ENCODE results near the gene ZBTB20. TPM values are rescaled to one million over a fixed set of nuclear protein-coding genes. Genes with fewer than 3 reads are reported as not detected.

The ZBTB20 gene
- total RNA-seq, 4 donors from 2014 or later = 4.1 to 41.8 (median 11.6) TPM

DNA sequence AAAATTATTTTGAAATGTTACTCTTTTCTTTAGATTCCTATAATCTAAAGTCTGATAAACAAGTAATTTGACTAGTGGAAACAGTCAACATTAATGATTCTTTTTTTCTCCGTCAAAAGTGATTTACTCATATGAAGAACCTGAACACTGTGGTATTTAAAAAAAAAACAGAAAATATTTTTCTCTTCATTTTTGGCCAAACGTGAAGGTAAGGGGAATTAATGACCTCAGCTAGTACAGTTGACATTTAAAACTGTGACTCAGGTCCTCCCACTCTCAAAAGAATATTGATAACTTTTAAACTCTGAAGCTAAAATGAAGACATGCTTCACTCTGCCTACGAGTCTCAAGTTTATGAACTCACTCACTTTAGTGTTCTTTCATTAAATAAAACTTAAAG, 818.7 kb downstream of the ZBTB20 start:
- Histone ChIP-seq H3K36me3 (peaks cover 0 to 3% (median 0%) of the 10 kb centered on the region in 3 donors), H3K4me3 (no peak overlapping the region), H3K4me1 (no peaks in the 10 kb centered on the region), H3K27ac (no peak overlapping the region), H3K9me3 (no peaks in the 10 kb centered on the region), H3K27me3 (no peaks in the 10 kb centered on the region)
- intact Hi-C loops (cut with DNase I) = no loop called here
- WGBS, 2 donors = 62 to 72% methylated on average over 3 of the region's 3 CpGs
- no peak for DNase-seq
- no peak for TF ChIP-seq POLR2A (IDR thresholded peaks at IDR 0.05)
- TF ChIP-seq CTCF (IDR thresholded peaks at IDR 0.05) = no peak

DNA sequence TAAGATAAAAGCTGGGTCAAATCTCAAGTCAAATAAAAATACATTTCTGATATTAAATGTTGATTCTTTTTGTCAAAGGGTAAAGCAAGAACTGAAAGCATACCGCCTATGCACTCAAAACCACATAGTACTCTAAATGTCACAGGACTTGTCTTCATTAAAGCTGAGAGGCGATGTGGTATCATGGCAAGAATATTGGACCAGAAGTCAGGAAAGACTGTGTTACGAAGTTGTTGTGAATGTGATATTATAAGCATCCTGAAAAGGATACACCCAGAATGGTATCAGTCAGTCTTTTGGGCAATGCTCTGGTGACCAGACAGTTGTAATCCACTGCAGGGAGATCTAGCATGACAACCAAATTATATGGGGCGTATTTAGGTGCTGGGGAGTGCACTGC, 819.4 kb downstream of the ZBTB20 start:
- no peak for DNase-seq
- Histone ChIP-seq H3K36me3 (peaks cover 0 to 3% (median 0%) of the 10 kb centered on the region in 3 donors), H3K9me3 (no peaks in the 10 kb centered on the region), H3K4me1 (no peaks in the 10 kb centered on the region), H3K27me3 (no peaks in the 10 kb centered on the region), H3K4me3 (no peak overlapping the region), H3K27ac (no peak overlapping the region)
- intact Hi-C loops (cut with DNase I) = no loop called here
- 80 to 85% methylated on average over 4 of the region's 4 CpGs for WGBS, 2 donors
- TF ChIP-seq CTCF (IDR thresholded peaks at IDR 0.05) = no peak
- TF ChIP-seq POLR2A (IDR thresholded peaks at IDR 0.05) = no peak

GRCh38 chr3:114323546-114324254, 823.4 kb downstream of the ZBTB20 start:
- intact Hi-C loops (cut with DNase I) = no loop called here

DNA sequence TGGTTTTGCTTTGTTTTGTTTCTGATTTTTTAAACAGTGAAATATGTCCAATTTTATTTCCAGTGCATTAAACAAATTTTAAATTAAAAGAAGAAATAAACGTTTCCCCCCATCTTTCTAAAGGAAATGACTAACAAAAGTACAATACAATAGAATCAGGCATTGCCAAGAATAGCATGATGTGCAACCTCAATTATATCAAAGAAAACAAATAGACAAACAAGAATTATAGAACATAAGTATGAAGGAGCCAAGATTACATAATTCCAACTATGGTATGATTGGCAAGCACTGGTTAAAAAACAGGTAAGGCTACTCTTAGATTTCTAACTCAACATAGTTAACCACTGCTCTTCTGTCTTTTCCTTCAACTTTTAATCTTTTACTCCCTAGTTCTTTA, 826.8 kb downstream of the ZBTB20 start:
- no peaks in the 10 kb centered on the region for H3K27me3 ChIP-seq
- no peak for DNase-seq
- 25 to 29% methylated on average over 1 of the region's 1 CpG for WGBS, 2 donors
- H3K27ac ChIP-seq = no peak overlapping the region
- no peaks in the 10 kb centered on the region for H3K9me3 ChIP-seq
- no peaks in the 10 kb centered on the region for H3K36me3 ChIP-seq
- TF ChIP-seq POLR2A (IDR thresholded peaks at IDR 0.05) = no peak
- TF ChIP-seq CTCF (IDR thresholded peaks at IDR 0.05) = no peak
- peaks cover 0 to 9% (median 0%) of the 10 kb centered on the region in 3 donors for H3K4me1 ChIP-seq
- intact Hi-C loops (cut with DNase I) = no loop called here
- no peak overlapping the region for H3K4me3 ChIP-seq

More at GRCh38 chr3:114323546-114324254, 823.4 kb downstream of the ZBTB20 start:
- H3K36me3 ChIP-seq = no peaks in the 10 kb centered on the region
- no peak overlapping the region for H3K27ac ChIP-seq
- no peak for DNase-seq
- TF ChIP-seq CTCF (IDR thresholded peaks at IDR 0.05) (no peak), POLR2A (IDR thresholded peaks at IDR 0.05) (no peak)
- H3K27me3 ChIP-seq = no peaks in the 10 kb centered on the region
- H3K4me3 ChIP-seq = no peak overlapping the region
- H3K4me1 ChIP-seq = peaks cover 0 to 9% (median 0%) of the 10 kb centered on the region in 3 donors
- WGBS, 2 donors = 77% methylated on average over 3 of the region's 3 CpGs
- H3K9me3 ChIP-seq = no peaks in the 10 kb centered on the region

GRCh38 chr3:114319453-114319852, 827.6 kb downstream of the ZBTB20 start:
- TF ChIP-seq POLR2A (IDR thresholded peaks at IDR 0.05) (no peak), CTCF (IDR thresholded peaks at IDR 0.05) (no peak)
- no peak for DNase-seq
- Histone ChIP-seq H3K27me3 (no peaks in the 10 kb centered on the region), H3K9me3 (no peaks in the 10 kb centered on the region), H3K27ac (no peak overlapping the region), H3K36me3 (no peaks in the 10 kb centered on the region), H3K4me1 (peaks cover 0 to 9% (median 0%) of the 10 kb centered on the region in 3 donors), H3K4me3 (no peak overlapping the region)
- WGBS, 2 donors = 78 to 79% methylated on average over 4 of the region's 4 CpGs
- intact Hi-C loops (cut with DNase I) = no loop called here
